HAP-1 (cell line): Measurements from ENCODE around the gene MFAP4.
"Not testable (repeated sequence)": the region's sequence is repeated elsewhere in the genome, so short reads cannot be mapped to it uniquely, and the experiment has no call there.

Experiments used
- DNase-seq, 2 experiments: peaks; one replicate each; pipeline ENCODE4 v3.0.0-alpha.2; 2016 to 2020; ENCODE audit warnings: low spot score in 2 of 2
- H3K27me3 ChIP-seq: fragments of 250-450 bp; sonication (Bioruptor Pico); 2 replicates; pipeline ENCODE4 v1.5.1; 2020; ENCODE audit warnings: low read depth, mild to moderate bottlenecking, moderate library complexity
- H3K36me3 ChIP-seq: fragments of 250-450 bp; sonication (Bioruptor Pico); replicated peaks from 2 replicates; pipeline ENCODE4 v1.5.1; 2020; ENCODE audit warnings: mild to moderate bottlenecking
- H3K4me1 ChIP-seq: fragments of 250-450 bp; sonication (Bioruptor Pico); 2 replicates; pipeline ENCODE4 v1.5.1; 2020; ENCODE audit warnings: mild to moderate bottlenecking
- H3K4me3 ChIP-seq: fragments of 250-450 bp; sonication (Bioruptor Pico); 2 replicates; pipeline ENCODE4 v1.5.1; 2020; ENCODE audit warnings: mild to moderate bottlenecking, moderate library complexity
- H3K9me3 ChIP-seq: fragments of 250-450 bp; sonication (Bioruptor Pico); 2 replicates; pipeline ENCODE4 v1.5.1; 2020; ENCODE audit warnings: mild to moderate bottlenecking, moderate library complexity
- in situ Hi-C: fragments of 300-500 bp; cut with MboI; formaldehyde crosslinking; loops from 3 replicates; pipeline ENCODE4 v1.14.3; 2020; ENCODE audit warnings: low sequenced_read_pairs, inconsistent platforms, mixed read lengths

MFAP4 gene

GRCh38 chr17:19353401-19353800 is 33.6 kb downstream of the MFAP4 start:
- H3K4me1 ChIP-seq, in situ Hi-C loops, DNase-seq, H3K27me3 ChIP-seq, H3K4me3 ChIP-seq, H3K9me3 ChIP-seq: not testable (repeated sequence)
- H3K36me3 ChIP-seq: peaks cover 13% of the 10 kb centered on the region; the same call in 1 of the 2 replicates

GRCh38 chr17:19348806-19349205 is 38.2 kb downstream of the MFAP4 start:
- peaks cover 12% of the 10 kb centered on the region for H3K4me1 ChIP-seq
- no peaks in the 10 kb centered on the region for H3K27me3 ChIP-seq
- H3K4me3 ChIP-seq: no peak overlapping the region
- in situ Hi-C loops: no loop called here
- no peaks in the 10 kb centered on the region for H3K9me3 ChIP-seq
- H3K36me3 ChIP-seq: peaks cover 2% of the 10 kb centered on the region; the same call in 1 of the 2 replicates
- no peak for DNase-seq

- in situ Hi-C loops: no loop called here
- Histone ChIP-seq H3K4me3 (no peak overlapping the region), H3K4me1 (peaks cover 12% of the 10 kb centered on the region), H3K27me3 (no peaks in the 10 kb centered on the region), H3K9me3 (no peaks in the 10 kb centered on the region), H3K36me3 (peaks cover 2% of the 10 kb centered on the region; the same call in 1 of the 2 replicates)
- no peak for DNase-seq
Measured at GRCh38 chr17:19348081-19348650, 38.8 kb downstream of the MFAP4 start.

- H3K27me3 ChIP-seq: no peaks in the 10 kb centered on the region
- peaks cover 2% of the 10 kb centered on the region; the same call in 1 of the 2 replicates for H3K36me3 ChIP-seq
- no peak overlapping the region for H3K4me3 ChIP-seq
- DNase-seq: no peak
- H3K9me3 ChIP-seq: no peaks in the 10 kb centered on the region
- in situ Hi-C loops: no loop called here
- H3K4me1 ChIP-seq: peaks cover 12% of the 10 kb centered on the region
Measured at GRCh38 chr17:19347323-19348080, 39.5 kb downstream of the MFAP4 start.

- Histone ChIP-seq H3K36me3 (peaks cover 2% of the 10 kb centered on the region; the same call in 1 of the 2 replicates), H3K9me3 (no peaks in the 10 kb centered on the region), H3K27me3 (no peaks in the 10 kb centered on the region), H3K4me1 (peaks cover 12% of the 10 kb centered on the region), H3K4me3 (no peak overlapping the region)
- in situ Hi-C loops: no loop called here
- DNase-seq: peak; percentile 40 to 81
Measured at GRCh38 chr17:19346351-19347255, 40.4 kb downstream of the MFAP4 start.

- no peak for DNase-seq
- Histone ChIP-seq H3K4me1 (peaks cover 12% of the 10 kb centered on the region), H3K4me3 (no peak overlapping the region), H3K27me3 (no peaks in the 10 kb centered on the region), H3K36me3 (peaks cover 2% of the 10 kb centered on the region; the same call in 1 of the 2 replicates), H3K9me3 (no peaks in the 10 kb centered on the region)
- in situ Hi-C loops: no loop called here
Measured at GRCh38 chr17:19345486-19346350, 41.3 kb downstream of the MFAP4 start.

- H3K9me3 ChIP-seq: no peaks in the 10 kb centered on the region
- in situ Hi-C loops: no loop called here
- no peak for DNase-seq
Measured at GRCh38 chr17:19345067-19345460, 41.9 kb downstream of the MFAP4 start.

GRCh38 chr17:19344311-19345066 is 42.5 kb downstream of the MFAP4 start:
- DNase-seq: no peak
- Histone ChIP-seq H3K36me3 (peaks cover 2% of the 10 kb centered on the region; the same call in 1 of the 2 replicates), H3K27me3 (no peaks in the 10 kb centered on the region), H3K4me1 (peaks cover 12% of the 10 kb centered on the region), H3K4me3 (no peak overlapping the region), H3K9me3 (no peaks in the 10 kb centered on the region)
- in situ Hi-C loops: no loop called here

More at GRCh38 chr17:19345067-19345460, 41.9 kb downstream of the MFAP4 start:
- no peak overlapping the region for H3K4me3 ChIP-seq
- H3K36me3 ChIP-seq: peaks cover 2% of the 10 kb centered on the region; the same call in 1 of the 2 replicates
- H3K27me3 ChIP-seq: no peaks in the 10 kb centered on the region
- H3K4me1 ChIP-seq: peaks cover 12% of the 10 kb centered on the region

- no peak overlapping the region for H3K4me3 ChIP-seq
- in situ Hi-C loops: no loop called here
- no peak for DNase-seq
- H3K27me3 ChIP-seq: no peaks in the 10 kb centered on the region
- H3K4me1 ChIP-seq: peaks cover 16% of the 10 kb centered on the region
- H3K9me3 ChIP-seq: no peaks in the 10 kb centered on the region
- H3K36me3 ChIP-seq: peaks cover 2% of the 10 kb centered on the region; the same call in 1 of the 2 replicates
Measured at GRCh38 chr17:19343671-19344151, 43.3 kb downstream of the MFAP4 start.

GRCh38 chr17:19343256-19343630 is 43.7 kb downstream of the MFAP4 start:
- in situ Hi-C loops: no loop called here
- no peak for DNase-seq
- Histone ChIP-seq H3K4me1 (peaks cover 16% of the 10 kb centered on the region), H3K4me3 (no peak overlapping the region), H3K9me3 (no peaks in the 10 kb centered on the region), H3K27me3 (no peaks in the 10 kb centered on the region), H3K36me3 (no peaks in the 10 kb centered on the region; the same call in 1 of the 2 replicates)

GRCh38 chr17:19342611-19343255 is 44.3 kb downstream of the MFAP4 start:
- Histone ChIP-seq H3K27me3 (no peaks in the 10 kb centered on the region), H3K36me3 (no peaks in the 10 kb centered on the region; the same call in 1 of the 2 replicates), H3K4me3 (no peak overlapping the region), H3K9me3 (no peaks in the 10 kb centered on the region), H3K4me1 (peaks cover 16% of the 10 kb centered on the region)
- in situ Hi-C loops: no loop called here
- DNase-seq: no peak
